PC-3 (cell line): ENCODE data around the gene SH3PXD2B. TPM values are rescaled to one million over a fixed set of nuclear protein-coding genes. Genes with fewer than 3 reads are reported as not detected.

Source experiments
- ATAC-seq: fragments of 200-7000 bp; cut with Tn5 transposase; 2 replicates; pipeline ENCODE4 v1.9.1; 2020; ENCODE audit warnings: mild to moderate bottlenecking, moderate library complexity
- BruUV-seq: library from RNA; stranded (reverse); fragments of 400-500 nt; replicated peaks from 2 replicates; lab custom pipeline; 2021; lab: Mats Ljungman, UMichigan
- CTCF ChIA-PET: fragments of 300-600 bp; sonication (Branson Sonifier 250); formaldehyde crosslinking; loops from one replicate; lab custom pipeline; 2022; ENCODE audit warnings: antibody characterized with exemption; lab: Charles Lee
- POLR2A ChIA-PET: fragments of 300-600 bp; sonication (Branson Sonifier 250); formaldehyde crosslinking; loops from one replicate; lab custom pipeline; 2022; ENCODE audit warnings: antibody characterized with exemption; ENCODE audit not compliant: unreplicated experiment; lab: Charles Lee
- DNase-seq: peaks from one replicate; pipeline ENCODE4 v3.0.0-alpha.2; 2015
- H2AFZ ChIP-seq: fragments of 300-600 bp; sonication (generic); 2 replicates; pipeline ENCODE4 v1.6.0; 2016; ENCODE audit warnings: antibody characterized with exemption, low read length
- H3F3A ChIP-seq: fragments of 300-600 bp; sonication (generic); one replicate; pipeline ENCODE4 v1.6.0; 2017; ENCODE audit warnings: antibody characterized with exemption, low read length, control low read depth, mild to moderate bottlenecking; ENCODE audit not compliant: unreplicated experiment
- H3K27ac ChIP-seq: fragments of 300-600 bp; sonication (generic); 2 replicates; pipeline ENCODE4 v1.5.1; 2016; ENCODE audit warnings: mild to moderate bottlenecking, low read length
- H3K27me3 ChIP-seq: fragments of 300-600 bp; sonication (generic); 2 replicates; pipeline ENCODE4 v1.6.1; 2016; ENCODE audit warnings: low read length, mixed read lengths
- H3K36me3 ChIP-seq: fragments of 300-600 bp; sonication (generic); 2 replicates; pipeline ENCODE4 v1.6.1; 2016; ENCODE audit warnings: low read depth, mixed run types, low read length, mixed read lengths
- H3K4me1 ChIP-seq: fragments of 300-600 bp; sonication (generic); 2 replicates; pipeline ENCODE4 v1.5.1; 2016; ENCODE audit warnings: low read length; ENCODE audit not compliant: insufficient read depth
- H3K4me2 ChIP-seq: fragments of 300-600 bp; sonication (generic); 2 replicates; pipeline ENCODE4 v1.6.0; 2016; ENCODE audit warnings: low read length
- H3K4me3 ChIP-seq: fragments of 300-600 bp; sonication (generic); 2 replicates; pipeline ENCODE4 v1.5.1; 2016; ENCODE audit warnings: mild to moderate bottlenecking, low read length, mixed read lengths
- H3K79me2 ChIP-seq: fragments of 300-600 bp; sonication (generic); 2 replicates; pipeline ENCODE4 v1.6.1; 2017; ENCODE audit warnings: low read length, mixed read lengths
- H3K9ac ChIP-seq: fragments of 300-600 bp; sonication (generic); 2 replicates; pipeline ENCODE4 v1.6.0; 2016; ENCODE audit warnings: mild to moderate bottlenecking, low read length
- H3K9me2 ChIP-seq: fragments of 300-600 bp; sonication (generic); replicated peaks from 2 replicates; pipeline ENCODE4 v1.6.1; 2016; ENCODE audit warnings: mixed run types, low read length, mixed read lengths
- H3K9me3 ChIP-seq: fragments of 300-600 bp; sonication (generic); 2 replicates; pipeline ENCODE4 v1.6.1; 2016; ENCODE audit warnings: low read length, mixed read lengths
- H4K20me1 ChIP-seq: fragments of 300-600 bp; sonication (generic); 2 replicates; pipeline ENCODE4 v1.6.1; 2016; ENCODE audit warnings: low read length, mixed read lengths
- EZH2 ChIP-seq: fragments of 300-600 bp; sonication (generic); IDR thresholded peaks from one replicate; pipeline ENCODE4 v1.6.1; 2017; ENCODE audit warnings: antibody characterized with exemption, mild to moderate bottlenecking, low read length; ENCODE audit not compliant: unreplicated experiment
- EZH2phosphoT487 ChIP-seq: fragments of 300-600 bp; sonication (generic); IDR thresholded peaks from 2 replicates; pipeline ENCODE4 v1.6.1; 2018; ENCODE audit warnings: mild to moderate bottlenecking, antibody characterized with exemption, low read length, borderline replicate concordance
- intact Hi-C: fragments of 100-400 bp; cut with micrococcal nuclease; formaldehyde crosslinking; loops from 2 replicates; pipeline ENCODE4 v1.9.0; 2023
- total RNA-seq: library from RNA; depleted of rRNA; stranded (reverse); fragments of >200 nt; gene quantifications from 2 replicates; pipeline ENCODE4 v1.2.3, GENCODE V29; 2014
- TF ChIP-seq, protein P1 (sequence below): fragments of 300-600 bp; sonication (generic); conservative IDR thresholded peaks from 2 replicates; pipeline ENCODE4 v1.5.1; 2017; ENCODE audit warnings: antibody characterized with exemption, low read depth, mild to moderate bottlenecking, low read length

The SH3PXD2B gene
- total RNA-seq, 1 experiment from 2014 or later, result 9.8 TPM

DNA sequence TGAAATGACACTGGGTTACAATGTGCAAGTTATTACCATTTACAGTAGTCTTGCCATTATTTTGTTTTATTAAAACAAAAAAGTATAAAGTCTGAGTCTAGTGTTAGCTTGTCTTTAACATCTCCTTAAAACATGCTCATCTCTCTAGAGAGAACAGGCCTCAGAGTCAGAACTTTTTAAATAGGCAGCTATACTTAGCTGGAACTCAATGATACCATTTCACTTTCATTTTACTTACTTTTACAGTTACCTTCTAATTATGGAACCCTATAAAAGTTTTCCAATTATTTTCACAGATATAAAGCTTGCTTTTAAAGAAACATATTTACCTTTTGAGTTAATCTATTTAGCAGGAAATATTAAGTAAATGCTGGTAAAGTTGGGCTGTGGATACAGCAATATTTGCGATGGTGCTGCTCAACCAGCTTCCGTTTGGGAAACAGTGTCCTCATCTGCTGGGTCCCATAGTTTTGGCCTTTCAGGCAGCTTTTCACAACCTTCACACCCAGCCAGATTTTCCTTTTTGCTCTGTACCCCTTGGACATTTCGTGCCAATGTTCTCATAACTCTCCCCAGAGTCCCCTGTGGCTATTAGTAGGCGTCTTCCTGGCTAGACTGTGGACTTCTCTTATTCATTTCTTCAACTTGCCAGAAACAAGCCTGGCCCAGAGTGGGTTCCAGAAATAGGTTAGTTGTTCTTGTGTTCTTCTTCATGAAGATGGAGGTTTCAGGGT lies 134.4 kb downstream of the SH3PXD2B start:
- no peak overlapping the region for H3K27ac ChIP-seq
- no peaks in the 10 kb centered on the region for H3K36me3 ChIP-seq
- BruUV-seq, result no TSS peak
- ChIA-PET POLR2A (no interaction called here), CTCF (no interaction called here)
- TF ChIP-seq EZH2, result no peak
- TF ChIP-seq, protein P1, sequence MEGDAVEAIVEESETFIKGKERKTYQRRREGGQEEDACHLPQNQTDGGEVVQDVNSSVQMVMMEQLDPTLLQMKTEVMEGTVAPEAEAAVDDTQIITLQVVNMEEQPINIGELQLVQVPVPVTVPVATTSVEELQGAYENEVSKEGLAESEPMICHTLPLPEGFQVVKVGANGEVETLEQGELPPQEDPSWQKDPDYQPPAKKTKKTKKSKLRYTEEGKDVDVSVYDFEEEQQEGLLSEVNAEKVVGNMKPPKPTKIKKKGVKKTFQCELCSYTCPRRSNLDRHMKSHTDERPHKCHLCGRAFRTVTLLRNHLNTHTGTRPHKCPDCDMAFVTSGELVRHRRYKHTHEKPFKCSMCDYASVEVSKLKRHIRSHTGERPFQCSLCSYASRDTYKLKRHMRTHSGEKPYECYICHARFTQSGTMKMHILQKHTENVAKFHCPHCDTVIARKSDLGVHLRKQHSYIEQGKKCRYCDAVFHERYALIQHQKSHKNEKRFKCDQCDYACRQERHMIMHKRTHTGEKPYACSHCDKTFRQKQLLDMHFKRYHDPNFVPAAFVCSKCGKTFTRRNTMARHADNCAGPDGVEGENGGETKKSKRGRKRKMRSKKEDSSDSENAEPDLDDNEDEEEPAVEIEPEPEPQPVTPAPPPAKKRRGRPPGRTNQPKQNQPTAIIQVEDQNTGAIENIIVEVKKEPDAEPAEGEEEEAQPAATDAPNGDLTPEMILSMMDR, result no peak
- no peak for TF ChIP-seq EZH2phosphoT487
- peaks cover 14% of the 10 kb centered on the region for H3K4me1 ChIP-seq
- H3K9ac ChIP-seq, result no peak overlapping the region
- H3K4me2 ChIP-seq, result no peak overlapping the region
- H3K79me2 ChIP-seq, result no peaks in the 10 kb centered on the region
- H3K4me3 ChIP-seq, result no peak overlapping the region
- H4K20me1 ChIP-seq, result no peaks in the 10 kb centered on the region
- DNase-seq (no peak), ATAC-seq (no peak)
- H3K27me3 ChIP-seq, result no peaks in the 10 kb centered on the region
- no peaks in the 10 kb centered on the region for H3K9me3 ChIP-seq
- no peak overlapping the region for H2AFZ ChIP-seq
- H3K9me2 ChIP-seq, result no peaks in the 10 kb centered on the region
- H3F3A ChIP-seq, result no peaks in the 10 kb centered on the region
- intact Hi-C loops, result loop anchor here (5.0 kb wide), 1 partner anchor 62 kb away; no protein-coding TSS in a partner anchor

DNA sequence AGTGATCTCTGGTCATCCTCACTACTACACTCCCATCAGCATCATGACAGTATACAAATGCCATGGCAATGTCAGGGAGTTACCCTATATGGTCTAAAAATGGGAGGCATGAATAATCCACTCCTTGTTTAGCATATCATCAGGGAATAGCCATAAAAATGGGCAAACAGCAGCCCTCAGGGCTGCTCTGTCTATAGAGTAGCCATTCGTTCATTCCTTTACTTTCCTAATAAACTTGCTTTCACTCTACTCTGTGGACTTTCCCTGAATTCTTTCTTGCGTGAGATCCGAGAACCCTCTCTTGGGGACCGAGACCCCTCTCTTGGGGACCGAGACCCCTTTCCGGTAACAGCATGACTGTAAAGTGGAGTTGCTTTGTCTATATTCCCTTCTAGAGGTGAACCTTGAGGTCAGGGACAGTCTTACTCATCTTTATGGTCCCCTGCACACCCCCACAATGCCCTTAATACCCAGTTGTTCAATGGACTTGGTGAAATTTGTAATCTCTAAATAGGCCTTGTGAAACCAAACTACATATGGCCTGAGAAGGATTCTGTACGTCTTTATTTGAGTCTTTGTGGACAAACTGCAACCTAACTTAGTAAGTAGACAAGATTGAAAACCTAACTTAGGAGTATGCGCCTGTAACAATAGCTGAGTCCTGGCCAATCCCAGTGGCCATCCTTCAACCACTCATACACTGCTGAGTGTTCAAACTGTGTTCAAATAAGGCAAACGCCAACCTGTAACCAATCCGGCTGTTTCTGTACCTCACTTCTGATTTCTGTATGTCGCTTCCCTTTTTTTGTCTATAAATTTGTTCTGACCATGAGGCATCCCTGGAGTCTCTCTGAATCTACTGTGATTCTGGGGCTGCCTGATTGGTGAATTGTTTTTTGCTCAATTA lies 138.5 kb downstream of the SH3PXD2B start:
- H3K27me3 ChIP-seq, result no peaks in the 10 kb centered on the region
- ATAC-seq (peak; percentile 41), DNase-seq (no peak)
- no peaks in the 10 kb centered on the region for H3K9me2 ChIP-seq
- CTCF ChIA-PET, result no interaction called here
- no TSS peak for BruUV-seq
- POLR2A ChIA-PET, result no interaction called here
- peak overlapping the region; percentile 73 for H3K27ac ChIP-seq
- H3K4me2 ChIP-seq, result peak overlapping the region; percentile 78
- no peaks in the 10 kb centered on the region for H3K79me2 ChIP-seq
- no peaks in the 10 kb centered on the region for H3F3A ChIP-seq
- TF ChIP-seq, protein P1, result no peak
- no peak for TF ChIP-seq EZH2
- no peak for TF ChIP-seq EZH2phosphoT487
- H3K9ac ChIP-seq, result no peak overlapping the region
- H4K20me1 ChIP-seq, result no peaks in the 10 kb centered on the region
- H3K36me3 ChIP-seq, result no peaks in the 10 kb centered on the region
- intact Hi-C loops, result loop anchor here (5.0 kb wide), 1 partner anchor 66 kb away; no protein-coding TSS in a partner anchor
- no peaks in the 10 kb centered on the region for H3K9me3 ChIP-seq
- peak overlapping the region; percentile 14; the same call in 1 of the 2 replicates for H2AFZ ChIP-seq
- peak overlapping the region; percentile 17; the same call in 1 of the 2 replicates for H3K4me3 ChIP-seq
- H3K4me1 ChIP-seq, result peaks cover 25% of the 10 kb centered on the region
